MM.1S (cell line): ENCODE results near the gene LRPAP1.

Source experiments
- DNase-seq: peaks from one replicate; pipeline ENCODE4 v3.0.0-alpha.2; 2015
- H2AFZ ChIP-seq: fragments of 300-600 bp; sonication (generic); 2 replicates; pipeline ENCODE4 v1.6.0; 2016; ENCODE audit warnings: antibody characterized with exemption, low read length
- H3F3A ChIP-seq: fragments of 300-600 bp; sonication (generic); 2 replicates; pipeline ENCODE4 v1.6.1; 2016; ENCODE audit warnings: mild to moderate bottlenecking, antibody characterized with exemption, low read length, moderate library complexity, mixed read lengths; ENCODE audit not compliant: insufficient read depth
- H3K27ac ChIP-seq: fragments of 300-600 bp; sonication (generic); 2 replicates; pipeline ENCODE4 v1.5.1; 2016; ENCODE audit warnings: mild to moderate bottlenecking, low read length
- H3K27me3 ChIP-seq: fragments of 300-600 bp; sonication (generic); replicated peaks from 2 replicates; pipeline ENCODE4 v1.6.0; 2016; ENCODE audit warnings: low read length; ENCODE audit not compliant: insufficient read depth
- H3K36me3 ChIP-seq: fragments of 300-600 bp; sonication (generic); replicated peaks from 2 replicates; pipeline ENCODE4 v1.6.1; 2016; ENCODE audit warnings: mild to moderate bottlenecking, low read length, mixed read lengths; ENCODE audit not compliant: insufficient read depth
- H3K4me1 ChIP-seq: fragments of 300-600 bp; sonication (generic); 2 replicates; pipeline ENCODE4 v1.6.1; 2016; ENCODE audit warnings: low read length, mixed read lengths
- H3K4me2 ChIP-seq: fragments of 300-600 bp; sonication (generic); 2 replicates; pipeline ENCODE4 v1.6.0; 2016; ENCODE audit warnings: low read depth, low read length
- H3K4me3 ChIP-seq: fragments of 300-600 bp; sonication (generic); 2 replicates; pipeline ENCODE4 v1.5.1; 2016; ENCODE audit warnings: low read length, mixed read lengths
- H3K79me2 ChIP-seq: fragments of 300-600 bp; sonication (generic); 2 replicates; pipeline ENCODE4 v1.6.1; 2016; ENCODE audit warnings: mixed run types, low read length, mixed read lengths
- H3K9ac ChIP-seq: fragments of 300-600 bp; sonication (generic); 2 replicates; pipeline ENCODE4 v1.6.1; 2016; ENCODE audit warnings: low read length, mixed read lengths
- H3K9me2 ChIP-seq: fragments of 300-600 bp; sonication (generic); replicated peaks from 2 replicates; pipeline ENCODE4 v1.6.1; 2016; ENCODE audit warnings: mild to moderate bottlenecking, low read length, mixed read lengths; ENCODE audit not compliant: insufficient read depth
- H3K9me3 ChIP-seq: fragments of 300-600 bp; sonication (generic); replicated peaks from 2 replicates; pipeline ENCODE4 v1.6.1; 2016; ENCODE audit warnings: mild to moderate bottlenecking, low read length, mixed read lengths; ENCODE audit not compliant: insufficient read depth
- H4K20me1 ChIP-seq: fragments of 300-600 bp; sonication (generic); 2 replicates; pipeline ENCODE4 v1.6.1; 2016; ENCODE audit warnings: mild to moderate bottlenecking, low read length, moderate library complexity, mixed read lengths; ENCODE audit not compliant: insufficient read depth
- CTCF ChIP-seq: fragments of 300-600 bp; sonication (generic); IDR thresholded peaks from 2 replicates; pipeline ENCODE4 v1.5.1; 2016; ENCODE audit warnings: antibody characterized with exemption, low read length, mixed read lengths
- EZH2 ChIP-seq: fragments of 300-600 bp; sonication (generic); optimal IDR thresholded peaks from 2 replicates; pipeline ENCODE3; 2017; ENCODE audit warnings: low read depth, mild to moderate bottlenecking, antibody characterized with exemption, low read length, mixed read lengths
- EZH2phosphoT487 ChIP-seq: fragments of 300-600 bp; sonication (generic); IDR thresholded peaks from 2 replicates; pipeline ENCODE4 v1.6.1; 2018; ENCODE audit warnings: antibody characterized with exemption, low read length

LRPAP1 gene

GRCh38 chr4:3502941-3503936, 29.0 kb downstream of the LRPAP1 start:
- H3K27ac ChIP-seq, result no peak overlapping the region
- H3K79me2 ChIP-seq, result no peaks in the 10 kb centered on the region
- no peak overlapping the region for H3K4me2 ChIP-seq
- H3K4me3 ChIP-seq, result no peak overlapping the region
- no peak for DNase-seq
- no peaks in the 10 kb centered on the region for H3F3A ChIP-seq
- no peak overlapping the region for H3K9ac ChIP-seq
- no peaks in the 10 kb centered on the region for H4K20me1 ChIP-seq
- no peaks in the 10 kb centered on the region for H3K9me3 ChIP-seq
- H3K9me2 ChIP-seq, result no peaks in the 10 kb centered on the region
- no peak for TF ChIP-seq EZH2
- no peak for TF ChIP-seq CTCF
- no peak for TF ChIP-seq EZH2phosphoT487
- H2AFZ ChIP-seq, result no peak overlapping the region
- no peaks in the 10 kb centered on the region for H3K27me3 ChIP-seq
- no peaks in the 10 kb centered on the region for H3K4me1 ChIP-seq
- H3K36me3 ChIP-seq, result no peaks in the 10 kb centered on the region; the same call in 1 of the 2 replicates

- H3K27me3 ChIP-seq, result no peaks in the 10 kb centered on the region
- no peaks in the 10 kb centered on the region; the same call in 1 of the 2 replicates for H3K36me3 ChIP-seq
- H3K9ac ChIP-seq, result no peak overlapping the region
- no peak overlapping the region for H2AFZ ChIP-seq
- H3K9me3 ChIP-seq, result no peaks in the 10 kb centered on the region
- H3K9me2 ChIP-seq, result no peaks in the 10 kb centered on the region
- TF ChIP-seq CTCF (no peak), EZH2 (no peak), EZH2phosphoT487 (no peak)
- H3K4me1 ChIP-seq, result no peaks in the 10 kb centered on the region
- H3F3A ChIP-seq, result no peaks in the 10 kb centered on the region
- H3K4me2 ChIP-seq, result no peak overlapping the region
- no peak for DNase-seq
- H4K20me1 ChIP-seq, result no peaks in the 10 kb centered on the region
- no peak overlapping the region for H3K4me3 ChIP-seq
- no peaks in the 10 kb centered on the region for H3K79me2 ChIP-seq
- H3K27ac ChIP-seq, result no peak overlapping the region
Measured at GRCh38 chr4:3501825-3502425, 30.3 kb downstream of the LRPAP1 start.

DNA sequence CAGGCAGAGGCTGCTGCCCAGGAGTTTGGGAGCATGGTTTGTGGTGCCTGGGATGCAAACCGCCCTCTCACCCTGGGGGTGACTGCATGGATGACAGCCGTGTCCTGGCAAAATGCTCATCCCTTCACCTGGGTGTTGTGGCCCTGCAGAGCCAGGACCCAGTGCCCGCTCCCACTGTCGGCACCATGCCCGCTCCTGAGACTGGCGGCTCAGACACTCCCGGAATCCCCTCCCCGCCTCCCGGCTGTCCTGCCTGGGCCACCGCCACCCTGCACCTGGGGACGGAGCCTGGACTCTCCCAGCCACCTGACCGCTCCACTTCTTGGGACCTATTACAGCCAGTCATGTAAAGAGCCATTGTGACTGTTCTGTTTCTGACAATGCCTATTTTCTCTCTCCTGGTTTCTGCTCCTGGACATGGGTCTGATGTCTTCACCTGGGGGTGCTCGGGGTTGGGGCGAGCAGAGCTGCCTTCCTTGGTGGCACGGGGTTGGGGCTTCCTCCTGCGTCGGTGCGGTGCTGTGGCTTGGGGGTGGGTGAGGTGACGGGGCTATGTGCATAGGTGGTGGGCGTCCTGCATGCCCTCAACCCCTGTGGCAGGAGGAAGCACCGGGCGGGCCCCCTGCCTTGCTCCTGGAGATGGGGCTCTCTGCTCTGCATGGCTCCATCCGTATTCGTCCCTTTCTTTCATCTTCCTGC, 30.9 kb downstream of the LRPAP1 start:
- peaks cover 4% of the 10 kb centered on the region for H3K27me3 ChIP-seq
- H3K4me3 ChIP-seq, result no peak overlapping the region
- H3K9ac ChIP-seq, result no peak overlapping the region
- H3K36me3 ChIP-seq, result no peaks in the 10 kb centered on the region
- no peak overlapping the region for H3K4me2 ChIP-seq
- no peak for DNase-seq
- H3K4me1 ChIP-seq, result no peaks in the 10 kb centered on the region
- H3K79me2 ChIP-seq, result no peaks in the 10 kb centered on the region
- H3F3A ChIP-seq, result no peaks in the 10 kb centered on the region
- no peak overlapping the region for H2AFZ ChIP-seq
- TF ChIP-seq CTCF (no peak), EZH2phosphoT487 (no peak), EZH2 (no peak)
- no peak overlapping the region for H3K27ac ChIP-seq
- no peaks in the 10 kb centered on the region for H3K9me3 ChIP-seq
- no peaks in the 10 kb centered on the region for H3K9me2 ChIP-seq
- H4K20me1 ChIP-seq, result no peaks in the 10 kb centered on the region
